ENCODE measurements around the gene EIF4A3.
A peak's percentile ranks its signal among the peaks of the same experiment; 100 is the strongest.

EIF4A3 gene

DNA sequence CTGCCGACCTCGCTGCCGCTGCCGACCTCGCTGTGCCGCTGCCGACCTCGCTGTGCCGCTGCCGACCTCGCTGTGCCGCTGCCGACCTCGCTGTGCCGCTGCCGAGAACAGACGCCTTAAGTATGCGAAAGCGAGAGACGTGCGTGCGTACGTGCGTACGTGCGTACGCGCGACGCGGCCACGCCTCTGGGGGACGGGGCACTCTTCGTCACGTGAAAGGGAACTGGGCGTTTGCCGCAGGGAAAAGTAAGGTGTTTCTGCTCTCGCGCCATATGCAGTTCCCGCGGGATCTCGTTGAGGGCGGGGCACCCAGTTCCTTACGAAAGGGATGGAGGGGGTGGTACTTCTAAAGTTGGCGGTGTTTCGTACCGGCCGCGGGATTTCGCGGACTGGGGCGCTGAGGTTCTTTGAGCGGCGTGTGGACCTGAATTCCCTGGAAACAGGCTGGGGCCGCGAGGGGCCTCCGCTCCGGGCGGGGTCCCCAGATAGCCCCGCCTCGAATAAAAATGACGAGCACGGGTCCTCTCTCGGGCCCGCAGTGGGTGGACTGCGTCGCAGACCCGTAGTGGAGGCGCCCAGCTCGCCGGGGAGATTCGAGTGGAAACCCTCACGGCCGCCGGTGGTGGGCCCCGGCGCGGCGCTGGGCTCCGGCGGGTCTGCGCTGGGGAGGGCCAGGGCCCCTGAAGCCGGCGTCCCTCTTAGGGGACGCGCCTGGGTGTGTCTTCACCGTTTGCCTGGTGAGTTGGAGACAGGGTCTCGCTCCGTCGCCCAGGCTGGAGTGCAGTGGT lies at the start of gene EIF4A3:
TSS of gene EIF4A3 (minus strand) at position 94 of the 788 bp plus-strand sequence. CDS start 167 bp downstream, outside the sequence.
- peak; percentile 99 for DNase-seq (ENCODE audit: low read depth)

DNA sequence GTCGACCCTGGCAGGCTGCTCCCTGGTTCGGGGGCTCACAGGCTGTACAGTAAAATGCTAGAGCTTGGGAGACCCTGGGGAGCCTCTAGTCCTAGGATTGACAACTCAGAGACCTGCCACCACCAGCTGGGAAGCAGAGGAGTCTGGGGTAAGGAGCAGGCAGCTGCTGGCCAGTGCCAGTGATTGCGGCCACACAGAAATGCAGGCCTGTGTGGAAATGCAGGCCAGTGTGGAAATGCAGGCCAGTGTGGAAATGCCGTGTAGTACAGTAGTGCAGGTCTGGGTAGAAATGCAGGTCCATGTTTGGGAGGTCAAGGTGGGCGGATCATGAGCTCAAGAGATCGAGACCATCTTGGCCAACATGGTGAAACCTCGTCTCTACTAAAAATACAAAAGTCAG lies 49.7 kb upstream of the EIF4A3 start:
- DNase-seq (ENCODE audit: low read depth) = no peak

DNA sequence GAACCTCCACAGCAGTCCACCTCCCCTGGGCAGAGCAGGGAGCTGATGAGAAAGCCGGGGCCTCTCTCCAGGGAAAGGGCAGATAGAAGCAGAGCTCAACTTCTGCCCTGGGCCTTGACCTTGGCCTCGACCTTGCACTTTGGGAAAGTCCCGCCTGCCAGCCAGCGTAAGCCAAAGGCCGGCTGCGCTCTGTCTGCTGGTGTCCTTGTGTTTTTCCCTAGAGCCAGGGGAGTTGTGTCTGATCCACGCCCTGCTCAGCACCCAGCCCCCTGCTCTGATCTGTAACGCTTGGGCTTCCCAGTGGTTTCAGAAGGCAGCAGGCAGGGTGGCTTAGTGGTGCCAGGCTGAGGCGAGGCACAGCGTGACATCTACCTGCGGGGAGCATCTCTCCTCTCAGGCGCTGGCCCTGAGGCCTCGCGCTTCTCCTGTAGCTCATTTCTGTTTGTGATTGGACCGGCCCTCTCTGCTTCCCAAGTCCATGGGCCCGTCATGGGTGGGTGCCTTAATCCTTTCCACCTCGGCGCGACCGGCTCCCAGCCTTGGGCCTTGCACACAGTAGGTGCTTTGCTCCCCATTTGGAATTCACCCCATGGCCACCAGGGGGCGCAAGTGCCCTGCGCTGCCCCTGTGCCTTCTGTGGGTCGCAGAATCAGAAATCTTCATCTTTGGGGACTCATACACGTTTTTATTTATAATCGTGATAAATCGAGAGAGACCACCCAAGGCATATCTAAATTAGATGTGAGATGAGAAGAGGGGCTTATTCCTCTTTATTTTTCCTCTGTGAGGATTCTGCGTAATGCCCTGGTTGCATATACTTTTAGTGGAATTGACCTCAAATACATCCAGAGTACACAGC lies 49.0 kb upstream of the EIF4A3 start:
- DNase-seq (ENCODE audit: low read depth) = no peak

DNA sequence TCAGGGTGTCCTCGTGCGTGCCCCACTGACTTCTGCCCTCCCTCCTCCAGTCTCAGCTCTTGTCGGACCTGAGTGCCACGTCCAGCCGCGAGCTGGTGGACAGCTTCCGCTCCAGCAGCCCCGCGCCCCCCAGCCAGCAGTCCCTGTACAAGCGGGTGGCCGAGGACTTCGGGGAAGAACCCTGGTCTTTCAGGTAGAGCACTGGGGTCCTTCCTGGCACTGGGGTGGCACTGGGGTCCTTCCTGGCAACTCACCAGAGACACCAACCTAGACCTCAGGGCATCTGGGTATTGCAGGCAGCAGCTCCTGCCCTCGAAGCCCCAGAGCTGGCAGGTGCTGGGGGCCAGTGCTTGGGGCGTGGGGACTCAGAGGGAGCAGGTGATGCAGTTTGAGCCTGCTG lies 48.2 kb upstream of the EIF4A3 start:
- DNase-seq (ENCODE audit: low read depth) = no peak

DNA sequence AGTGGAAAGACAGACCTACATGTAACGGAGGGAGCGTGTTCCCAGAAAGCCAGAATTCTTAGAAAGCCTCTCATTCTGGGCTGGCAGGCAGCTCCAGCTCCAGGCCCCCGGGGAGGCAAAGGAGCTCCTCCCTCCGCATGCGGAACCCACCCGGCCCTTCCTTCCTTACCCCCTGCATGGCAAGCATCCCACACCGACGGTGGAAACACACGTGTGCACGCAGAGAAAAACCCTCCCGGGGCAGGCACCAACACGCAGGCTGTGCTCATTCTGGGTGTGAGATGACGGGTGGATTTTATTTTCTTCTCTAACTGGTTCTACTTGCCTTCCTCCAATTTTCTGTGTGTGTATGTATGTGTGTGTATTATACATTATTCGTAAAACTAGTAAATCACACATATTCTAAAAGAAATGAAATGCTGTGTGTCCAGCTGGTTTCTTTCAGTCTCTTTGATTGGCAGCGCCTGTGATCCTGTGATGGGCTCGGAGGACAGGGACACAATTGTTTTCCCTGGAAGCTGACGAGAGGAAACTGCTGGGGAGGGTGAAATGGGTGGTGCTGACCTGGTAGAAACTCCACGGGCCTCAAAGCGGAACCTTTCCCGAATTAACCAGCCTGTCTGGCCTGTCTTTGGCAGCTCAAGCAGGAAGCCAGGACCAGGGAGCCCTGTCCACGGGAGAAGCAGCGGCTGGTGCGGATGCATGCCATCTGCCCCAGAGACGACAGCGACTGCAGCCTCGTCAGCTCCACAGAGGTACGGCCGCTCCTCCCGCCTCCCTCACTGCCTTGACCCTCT lies 45.1 kb upstream of the EIF4A3 start:
- no peak for DNase-seq (ENCODE audit: low read depth)

DNA sequence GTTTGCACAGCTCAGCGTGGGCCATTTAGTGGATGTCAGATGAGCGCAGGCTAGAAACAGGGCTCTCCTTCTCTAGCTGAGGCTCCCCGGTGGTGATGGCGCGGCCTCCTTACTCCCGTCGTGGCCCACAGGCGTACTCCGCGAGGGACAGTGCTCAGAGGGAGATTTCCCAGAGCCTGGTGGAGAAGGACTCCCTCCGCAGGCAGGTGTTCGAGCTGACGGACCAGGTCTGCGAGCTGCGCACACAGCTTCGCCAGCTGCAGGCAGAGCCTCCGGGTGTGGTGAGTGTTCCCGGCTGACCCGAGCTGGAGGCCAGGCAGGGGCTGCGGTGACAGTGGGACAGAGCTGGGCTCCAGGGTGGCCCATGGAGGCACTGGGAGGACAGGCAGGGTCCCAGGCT lies 44.3 kb upstream of the EIF4A3 start:
- DNase-seq (ENCODE audit: low read depth) = no peak

DNA sequence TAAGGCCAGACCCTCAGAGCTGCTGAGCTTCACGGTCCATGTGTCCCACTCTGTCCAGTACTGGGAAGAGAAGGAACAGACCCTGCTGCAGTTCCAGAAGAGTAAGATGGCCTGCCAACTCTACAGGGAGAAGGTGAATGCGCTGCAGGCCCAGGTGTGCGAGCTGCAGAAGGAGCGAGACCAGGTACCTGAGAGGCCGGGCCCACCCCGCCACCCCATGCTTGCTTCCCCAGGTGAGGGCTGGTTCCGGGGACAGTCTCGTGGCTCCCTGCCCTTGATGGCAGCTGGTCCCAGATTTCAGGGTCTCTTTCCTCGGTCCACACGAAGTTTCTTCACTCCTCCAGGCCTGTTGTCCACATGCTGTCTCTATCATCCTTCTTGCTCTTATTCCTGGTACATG lies 43.8 kb upstream of the EIF4A3 start:
- no peak for DNase-seq (ENCODE audit: low read depth)

DNA sequence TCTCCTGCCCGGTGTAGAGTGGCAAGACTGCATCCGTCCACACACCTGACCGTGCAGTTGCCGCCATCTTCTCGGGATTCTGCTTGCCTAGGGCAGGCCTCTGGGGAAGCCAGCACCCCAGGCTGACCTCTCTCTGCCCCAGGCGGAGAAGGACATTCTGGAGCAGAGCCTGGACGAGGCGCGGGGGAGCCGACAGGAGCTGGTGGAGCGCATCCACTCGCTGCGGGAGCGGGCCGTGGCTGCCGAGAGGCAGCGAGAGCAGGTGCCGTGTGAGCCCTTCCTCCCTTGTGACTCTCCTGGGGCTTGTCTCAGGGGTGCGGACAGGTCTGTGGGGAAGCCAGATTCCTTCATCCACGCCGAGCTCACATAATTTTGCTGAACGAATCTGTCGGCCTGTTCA lies 42.7 kb upstream of the EIF4A3 start:
- DNase-seq (ENCODE audit: low read depth) = no peak

DNA sequence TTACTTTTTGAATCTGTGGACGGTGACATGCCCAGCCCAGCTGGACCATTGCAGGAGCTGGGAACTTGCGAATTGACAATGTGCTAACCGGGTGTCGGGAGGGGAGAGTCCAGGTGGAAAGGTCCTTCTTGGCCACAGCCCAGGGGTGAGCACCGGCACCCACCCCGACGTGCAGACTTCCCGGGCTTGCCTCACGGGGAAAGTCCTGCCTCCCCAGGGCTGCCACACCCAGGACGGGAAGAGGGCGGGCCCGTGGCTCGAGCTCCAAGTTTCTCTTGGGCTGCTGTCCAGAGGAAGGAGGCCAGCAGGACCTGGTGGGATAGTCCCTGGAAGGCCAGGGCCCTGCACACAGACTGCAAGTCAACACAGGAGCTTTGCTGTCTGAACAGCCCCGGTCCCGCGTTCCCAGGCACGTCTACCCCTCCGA lies 40.6 kb upstream of the EIF4A3 start:
- peak; percentile 13 for DNase-seq (ENCODE audit: low read depth)

DNA sequence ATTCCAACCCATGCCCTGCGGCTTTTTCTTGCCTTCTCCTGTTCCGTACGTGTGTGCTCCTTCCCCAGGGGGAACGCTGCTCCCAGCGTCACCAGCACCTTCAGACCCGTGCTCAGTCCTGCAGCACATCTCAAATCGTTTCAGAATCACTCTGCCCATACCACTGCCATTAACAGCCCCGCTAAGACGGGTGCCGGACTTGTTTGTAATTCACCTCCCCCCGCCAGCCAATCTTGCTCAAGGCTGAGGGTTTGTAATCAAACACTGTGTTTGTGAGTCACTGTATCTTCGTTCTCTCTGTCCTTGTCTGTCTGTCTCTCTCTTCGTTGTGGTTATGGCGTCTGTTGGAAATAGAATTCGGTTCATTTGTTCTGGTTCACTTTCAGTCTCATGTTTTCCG lies 40.2 kb upstream of the EIF4A3 start:
- DNase-seq (ENCODE audit: low read depth) = peak; percentile 83

DNA sequence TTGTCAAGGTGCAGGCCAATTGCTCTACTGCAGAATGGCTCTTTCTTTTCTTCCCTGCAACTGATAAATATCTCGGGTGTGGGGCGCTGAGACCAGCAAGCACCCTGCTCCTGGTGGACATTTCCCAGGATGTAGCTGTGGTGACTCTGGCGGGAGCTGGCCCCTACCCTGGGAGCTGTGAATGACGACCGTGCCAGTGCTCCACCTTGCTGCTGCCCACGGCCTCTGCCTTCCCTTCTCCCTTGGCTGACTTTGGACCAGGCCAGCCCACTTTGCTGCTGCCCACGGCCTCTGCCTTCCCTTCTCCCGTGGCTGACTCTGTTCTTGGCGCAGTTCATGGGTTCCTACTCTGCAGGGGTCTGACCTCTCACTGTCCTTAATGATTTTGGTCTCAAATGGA lies 39.0 kb upstream of the EIF4A3 start:
- no peak for DNase-seq (ENCODE audit: low read depth)

DNA sequence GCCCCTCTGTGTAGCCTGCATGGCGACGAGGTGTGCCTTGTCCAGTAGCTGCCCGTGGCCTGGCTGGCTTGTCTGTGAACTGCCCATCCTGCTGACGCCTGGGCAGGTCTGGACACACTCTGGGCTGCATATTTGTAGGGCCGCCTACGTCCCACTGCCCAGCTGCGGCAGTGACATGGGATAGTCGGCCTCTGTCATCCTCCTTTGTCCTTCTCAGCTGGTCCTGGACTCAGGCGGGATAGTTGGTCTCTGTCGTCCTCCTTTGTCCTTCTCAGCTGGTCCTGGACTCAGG lies 37.4 kb upstream of the EIF4A3 start:
- no peak for DNase-seq (ENCODE audit: low read depth)

DNA sequence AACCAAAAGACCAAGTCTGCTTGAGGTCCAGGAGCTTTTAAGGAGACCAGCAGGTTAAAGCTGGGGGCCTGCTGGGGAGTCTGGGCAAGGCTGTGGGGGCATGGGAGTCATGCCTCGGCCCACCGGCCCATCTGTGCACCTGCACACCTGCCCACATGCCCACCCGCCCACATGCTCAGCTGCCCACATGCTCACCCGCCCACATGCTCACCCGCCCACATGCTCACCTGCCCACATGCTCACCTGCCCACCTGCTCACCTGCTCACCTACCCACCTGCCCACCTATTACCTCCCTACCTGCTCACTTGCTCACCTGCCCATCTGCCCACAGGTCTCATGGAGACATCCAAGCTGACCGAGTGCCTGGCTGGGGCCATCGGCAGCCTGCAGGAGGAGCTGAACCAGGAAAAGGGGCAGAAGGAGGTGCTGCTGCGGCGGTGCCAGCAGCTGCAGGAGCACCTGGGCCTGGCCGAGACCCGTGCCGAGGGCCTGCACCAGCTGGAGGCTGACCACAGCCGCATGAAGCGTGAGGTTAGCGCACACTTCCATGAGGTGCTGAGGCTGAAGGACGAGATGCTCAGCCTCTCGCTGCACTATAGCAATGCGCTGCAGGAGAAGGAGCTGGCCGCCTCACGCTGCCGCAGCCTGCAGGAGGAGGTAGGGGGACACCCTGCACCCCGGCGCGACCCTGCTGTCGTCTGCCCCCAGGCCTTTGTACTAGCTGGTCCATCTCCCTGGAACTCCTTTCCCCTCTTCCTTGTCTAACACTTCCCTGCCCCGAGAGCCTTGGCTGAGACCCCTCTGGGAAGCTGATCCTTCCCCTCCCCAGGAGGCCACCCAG lies 36.9 kb upstream of the EIF4A3 start:
- DNase-seq (ENCODE audit: low read depth) = no peak

DNA sequence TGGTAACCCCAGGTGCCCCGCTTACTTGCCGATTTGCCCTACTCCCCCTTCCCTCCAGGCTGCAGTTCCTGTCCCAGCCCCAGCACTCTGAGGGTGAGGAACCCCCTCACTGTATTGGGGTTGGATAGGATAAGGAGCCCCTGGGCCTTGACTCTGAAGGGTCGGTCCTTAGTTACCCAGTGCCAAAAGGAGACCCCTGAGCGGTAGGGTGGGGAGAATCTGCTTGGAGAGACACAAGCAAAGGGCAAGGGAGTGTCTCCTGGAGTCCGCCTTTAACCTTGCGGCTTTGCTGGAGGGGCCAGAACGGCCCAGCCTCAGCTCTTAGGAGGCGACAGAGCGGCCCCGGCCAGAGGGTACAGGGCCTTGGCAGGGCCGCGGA lies 35.9 kb upstream of the EIF4A3 start:
- no peak for DNase-seq (ENCODE audit: low read depth)

DNA sequence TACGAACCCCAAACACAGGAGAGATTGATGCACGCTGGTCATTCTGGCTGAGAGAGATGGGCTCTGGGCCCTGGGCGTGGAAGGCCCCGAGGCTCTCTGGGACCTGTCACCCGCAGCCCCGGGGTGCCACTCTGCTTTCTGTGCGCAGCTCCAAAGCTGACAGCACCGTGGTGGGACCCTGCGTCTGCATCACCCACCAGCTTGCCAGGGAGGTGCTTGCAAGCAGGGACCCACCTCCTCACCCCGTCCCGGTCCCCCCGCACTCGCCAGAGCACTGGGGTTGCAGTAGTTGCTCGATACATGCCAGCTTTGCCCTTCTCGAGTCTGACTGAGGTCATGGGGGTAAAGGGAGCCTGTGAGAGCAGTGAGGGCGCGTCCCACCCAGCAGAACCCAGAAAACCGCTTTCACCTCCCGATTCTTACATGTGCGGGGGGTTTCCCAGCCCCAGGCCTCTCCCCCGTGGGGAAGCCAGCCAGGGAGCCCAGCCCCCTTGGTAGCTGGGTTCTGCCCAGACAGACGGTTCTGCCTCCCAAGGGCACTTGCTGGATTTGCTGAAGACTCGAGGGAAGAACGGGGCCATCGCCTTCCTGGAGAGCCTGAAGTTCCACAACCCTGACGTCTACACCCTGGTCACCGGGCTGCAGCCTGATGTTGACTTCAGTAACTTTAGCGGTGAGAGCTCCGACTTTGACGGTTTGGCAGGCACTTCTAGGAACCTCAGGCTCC lies 35.4 kb upstream of the EIF4A3 start:
- no peak for DNase-seq (ENCODE audit: low read depth)

DNA sequence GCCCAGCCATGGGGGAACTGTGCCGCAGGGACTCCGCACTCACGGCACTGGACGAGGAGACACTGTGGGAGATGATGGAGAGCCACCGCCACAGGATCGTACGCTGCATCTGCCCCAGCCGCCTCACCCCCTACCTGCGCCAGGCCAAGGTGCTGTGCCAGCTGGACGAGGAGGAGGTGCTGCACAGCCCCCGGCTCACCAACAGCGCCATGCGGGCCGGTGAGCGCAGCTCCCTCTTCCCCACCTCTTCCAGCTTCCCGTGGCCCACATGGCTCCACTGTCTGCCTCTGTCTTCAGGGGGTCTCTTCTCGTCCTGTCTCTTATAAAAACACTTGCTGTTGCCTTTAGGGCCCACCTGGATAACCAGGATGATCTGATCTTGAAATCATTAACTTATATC lies 34.5 kb upstream of the EIF4A3 start:
- no peak for DNase-seq (ENCODE audit: low read depth)

DNA sequence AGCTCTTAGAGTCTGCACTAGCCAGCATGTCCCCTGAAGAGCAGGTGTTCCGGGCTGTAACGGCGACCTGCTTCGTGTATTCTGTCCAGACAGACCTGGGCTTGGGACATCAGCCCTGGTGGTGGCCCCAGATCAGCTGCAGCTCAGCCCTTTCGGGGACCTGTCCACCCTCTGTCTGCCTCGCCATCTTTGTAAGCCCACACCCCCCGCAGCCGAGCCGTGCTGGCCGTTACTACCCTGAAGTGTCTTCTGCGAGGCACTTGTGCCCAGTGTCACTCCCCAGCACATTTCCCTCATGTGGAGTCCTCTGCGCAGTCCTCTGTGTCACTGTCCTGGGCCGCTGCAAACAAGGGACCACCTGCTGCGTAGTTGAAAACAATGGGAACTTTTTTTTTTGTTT lies 33.3 kb upstream of the EIF4A3 start:
- DNase-seq (ENCODE audit: low read depth) = no peak

DNA sequence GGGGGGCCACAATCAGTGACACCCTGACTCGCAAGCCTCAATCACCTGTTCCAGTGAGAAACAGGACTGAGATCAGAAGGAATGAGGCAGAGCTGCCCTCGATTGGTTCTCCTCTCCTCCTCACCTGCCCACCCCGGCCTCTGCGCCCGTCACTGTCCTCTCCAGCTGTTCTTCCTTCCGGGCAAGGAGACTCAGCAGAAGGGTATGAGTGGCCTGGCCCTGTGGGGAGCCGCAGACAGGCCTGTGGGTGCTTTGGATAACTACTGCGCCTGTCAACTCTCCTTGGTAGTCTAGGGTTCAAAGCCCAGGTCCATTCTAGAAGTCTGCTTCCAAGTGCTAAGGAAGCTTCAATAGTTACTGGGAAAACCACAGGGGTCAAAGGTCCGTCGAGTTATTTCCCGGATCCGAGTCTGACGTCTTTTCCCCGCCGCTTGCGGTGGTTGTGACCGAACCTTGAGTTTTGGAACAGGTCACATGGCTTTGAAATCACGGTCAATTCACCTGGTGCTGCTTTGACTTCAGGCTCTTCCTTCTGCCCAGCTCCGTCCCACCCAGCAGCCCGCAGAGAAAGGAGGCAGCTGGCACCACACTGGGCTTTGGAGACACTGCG lies 31.2 kb upstream of the EIF4A3 start:
- DNase-seq (ENCODE audit: low read depth) = no peak

DNA sequence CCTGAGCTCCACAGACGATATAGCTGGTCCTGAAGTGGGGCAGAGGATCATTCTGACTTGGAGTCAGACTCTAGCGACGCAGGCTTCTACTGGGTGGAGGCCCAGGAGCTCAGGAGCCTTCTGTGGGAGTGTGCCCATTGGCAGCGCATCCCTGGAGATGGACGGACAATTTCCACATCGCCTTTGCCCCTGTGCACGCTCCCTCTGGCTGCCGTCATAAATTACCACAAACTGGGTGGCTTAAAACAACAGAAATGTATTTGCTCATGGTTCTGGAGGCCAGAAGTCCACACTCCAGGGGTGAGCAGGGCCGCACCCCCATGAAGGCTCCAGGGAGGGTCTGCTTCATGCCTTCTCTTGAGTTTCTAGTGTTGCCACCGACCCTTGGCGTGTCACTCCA lies 29.8 kb upstream of the EIF4A3 start:
- DNase-seq (ENCODE audit: low read depth) = no peak

DNA sequence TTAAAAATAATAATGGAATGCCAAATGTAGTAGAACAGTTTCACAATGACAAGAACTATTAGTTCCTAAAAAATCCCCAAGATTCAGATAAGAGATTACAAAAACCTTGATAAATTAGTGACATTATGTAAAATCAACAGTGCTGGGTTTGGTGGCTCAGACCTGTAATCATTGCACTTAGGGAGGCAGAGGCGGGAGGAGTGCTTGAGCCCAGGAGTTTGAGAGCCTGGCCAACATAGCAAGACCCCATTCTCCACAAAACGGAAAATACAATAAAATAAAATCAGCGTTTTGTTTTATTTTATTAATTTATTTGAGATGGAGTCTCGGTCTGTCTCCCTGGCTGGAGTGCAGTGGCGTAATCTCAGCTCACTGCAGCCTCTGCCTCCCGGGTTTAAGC lies 27.0 kb upstream of the EIF4A3 start:
- DNase-seq (ENCODE audit: low read depth) = no peak

DNA sequence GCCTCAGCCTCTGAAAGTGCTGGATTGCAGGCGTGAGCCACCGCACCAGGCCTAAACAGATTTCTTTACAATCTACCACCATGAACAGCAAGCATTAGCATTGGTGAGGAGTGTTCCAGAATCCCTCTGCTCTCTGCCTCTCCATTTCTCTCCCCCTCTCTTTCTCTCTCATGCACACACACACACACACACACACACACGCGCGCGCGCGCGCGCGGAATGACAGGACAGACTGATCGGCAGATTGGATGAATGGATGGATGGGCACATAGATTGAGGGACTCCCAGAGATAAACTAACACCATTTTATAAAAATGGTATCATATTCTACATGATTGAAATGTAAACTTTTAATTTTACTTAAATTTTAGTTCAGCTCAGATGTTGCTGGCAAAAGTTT lies 26.2 kb upstream of the EIF4A3 start:
- no peak for DNase-seq (ENCODE audit: low read depth)
